Measurements from ENCODE around the gene ZNF664.

DNA sequence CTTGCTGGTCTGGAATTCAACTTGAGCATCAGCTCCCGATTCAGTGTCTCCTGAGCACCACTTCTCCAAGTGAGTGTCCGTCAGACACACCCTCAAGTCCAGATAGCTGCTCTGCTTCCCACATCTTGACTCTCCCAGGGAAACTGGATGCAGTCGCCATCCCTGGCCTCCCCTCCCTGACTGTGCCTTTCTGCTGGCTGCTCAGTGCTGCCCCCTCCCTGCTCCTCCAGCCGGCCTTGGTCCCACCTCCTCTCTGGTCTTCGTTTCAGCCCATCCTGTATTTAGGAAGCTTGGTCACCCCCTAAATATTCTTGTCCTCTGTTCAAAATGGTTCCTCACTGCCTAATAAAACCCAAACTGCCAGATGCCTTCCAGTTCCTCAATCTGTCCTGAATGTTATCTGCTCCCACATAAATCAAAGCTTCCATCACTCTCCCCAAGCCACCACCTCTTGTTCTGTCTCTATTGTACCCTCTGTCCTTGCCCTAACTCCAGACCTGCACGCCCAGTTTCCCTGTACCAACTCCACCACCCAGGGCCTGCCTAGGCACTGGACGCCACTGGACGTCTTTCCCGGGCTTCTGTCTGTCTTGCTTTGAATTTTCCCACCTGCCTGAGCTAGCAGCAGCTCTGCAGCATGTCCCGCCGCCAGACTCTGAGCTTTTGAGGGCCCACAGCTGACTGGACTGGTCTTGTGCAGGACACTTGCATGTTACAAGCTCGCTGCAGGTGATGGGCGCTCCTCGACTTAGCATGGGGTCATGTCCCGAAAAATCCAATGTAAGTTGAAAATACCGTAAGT lies 34.1 kb upstream of the ZNF664 start:
- TF ChIP-seq CTCF (IDR thresholded peaks at IDR 0.05) (no peak), EP300 (IDR thresholded peaks at IDR 0.05) (no peak)
